Fibroblast of villous mesenchyme (primary cell): ENCODE measurements around the gene TEDDM1. TPM values are rescaled to one million over a fixed set of nuclear protein-coding genes. Genes with fewer than 3 reads are reported as not detected.
"Not testable (repeated sequence)": the region's sequence is repeated elsewhere in the genome, so short reads cannot be mapped to it uniquely, and the experiment has no call there.

Experiments used
- DNase-seq: peaks from one replicate; pipeline ENCODE4 v3.0.0-alpha.2; 2010; ENCODE audit warnings: low read depth
- H3K4me3 ChIP-seq: 2 replicates; pipeline ENCODE4 v1.5.1; 2011; ENCODE audit warnings: low read depth, mild to moderate bottlenecking, low read length
- total RNA-seq: library from RNA; depleted of rRNA; stranded (reverse); fragments of >200 nt; gene quantifications from 2 replicates; pipeline ENCODE4 v1.2.3, GENCODE V29; 2012
- TF ChIP-seq, protein P1 (sequence below): IDR thresholded peaks from 2 replicates; pipeline ENCODE4 v1.5.1; 2012; ENCODE audit warnings: low read depth, mild to moderate bottlenecking, low read length; ENCODE audit not compliant: insufficient read depth

TEDDM1 gene
- total RNA-seq, 1 donor: not detected

DNA sequence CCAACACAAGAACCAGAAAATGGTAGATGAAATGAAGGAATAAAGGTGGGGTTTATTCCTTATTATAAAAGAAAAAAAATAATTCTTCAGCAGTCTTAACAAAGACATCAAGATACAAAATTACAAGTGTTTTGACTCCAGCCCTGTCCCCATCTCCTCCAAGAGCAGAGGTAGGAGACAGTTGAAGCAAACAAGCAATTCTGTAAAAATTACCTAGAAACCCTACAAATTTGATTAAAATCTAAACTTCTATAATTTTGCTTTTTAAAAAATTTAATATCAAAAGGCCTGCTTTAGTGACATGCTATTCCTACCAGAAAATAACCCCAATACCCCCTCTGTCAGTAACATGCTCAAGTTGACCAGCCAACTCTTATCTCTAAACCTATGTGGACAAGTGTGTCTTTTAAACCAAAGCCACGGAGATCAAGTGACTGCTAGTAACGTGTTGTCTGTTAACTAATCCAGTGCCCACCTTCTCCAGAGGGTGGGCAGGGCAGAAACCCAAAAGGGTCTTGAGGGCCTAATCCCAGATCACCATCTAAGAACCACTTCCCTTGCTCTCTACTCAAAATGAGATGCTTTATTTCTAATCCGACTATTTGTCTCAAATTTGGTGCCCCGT lies 17.3 kb downstream of the TEDDM1 start:
- DNase-seq: no peak
- H3K4me3 ChIP-seq: no peak overlapping the region
- TF ChIP-seq, protein P1, sequence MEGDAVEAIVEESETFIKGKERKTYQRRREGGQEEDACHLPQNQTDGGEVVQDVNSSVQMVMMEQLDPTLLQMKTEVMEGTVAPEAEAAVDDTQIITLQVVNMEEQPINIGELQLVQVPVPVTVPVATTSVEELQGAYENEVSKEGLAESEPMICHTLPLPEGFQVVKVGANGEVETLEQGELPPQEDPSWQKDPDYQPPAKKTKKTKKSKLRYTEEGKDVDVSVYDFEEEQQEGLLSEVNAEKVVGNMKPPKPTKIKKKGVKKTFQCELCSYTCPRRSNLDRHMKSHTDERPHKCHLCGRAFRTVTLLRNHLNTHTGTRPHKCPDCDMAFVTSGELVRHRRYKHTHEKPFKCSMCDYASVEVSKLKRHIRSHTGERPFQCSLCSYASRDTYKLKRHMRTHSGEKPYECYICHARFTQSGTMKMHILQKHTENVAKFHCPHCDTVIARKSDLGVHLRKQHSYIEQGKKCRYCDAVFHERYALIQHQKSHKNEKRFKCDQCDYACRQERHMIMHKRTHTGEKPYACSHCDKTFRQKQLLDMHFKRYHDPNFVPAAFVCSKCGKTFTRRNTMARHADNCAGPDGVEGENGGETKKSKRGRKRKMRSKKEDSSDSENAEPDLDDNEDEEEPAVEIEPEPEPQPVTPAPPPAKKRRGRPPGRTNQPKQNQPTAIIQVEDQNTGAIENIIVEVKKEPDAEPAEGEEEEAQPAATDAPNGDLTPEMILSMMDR: no peak

DNA sequence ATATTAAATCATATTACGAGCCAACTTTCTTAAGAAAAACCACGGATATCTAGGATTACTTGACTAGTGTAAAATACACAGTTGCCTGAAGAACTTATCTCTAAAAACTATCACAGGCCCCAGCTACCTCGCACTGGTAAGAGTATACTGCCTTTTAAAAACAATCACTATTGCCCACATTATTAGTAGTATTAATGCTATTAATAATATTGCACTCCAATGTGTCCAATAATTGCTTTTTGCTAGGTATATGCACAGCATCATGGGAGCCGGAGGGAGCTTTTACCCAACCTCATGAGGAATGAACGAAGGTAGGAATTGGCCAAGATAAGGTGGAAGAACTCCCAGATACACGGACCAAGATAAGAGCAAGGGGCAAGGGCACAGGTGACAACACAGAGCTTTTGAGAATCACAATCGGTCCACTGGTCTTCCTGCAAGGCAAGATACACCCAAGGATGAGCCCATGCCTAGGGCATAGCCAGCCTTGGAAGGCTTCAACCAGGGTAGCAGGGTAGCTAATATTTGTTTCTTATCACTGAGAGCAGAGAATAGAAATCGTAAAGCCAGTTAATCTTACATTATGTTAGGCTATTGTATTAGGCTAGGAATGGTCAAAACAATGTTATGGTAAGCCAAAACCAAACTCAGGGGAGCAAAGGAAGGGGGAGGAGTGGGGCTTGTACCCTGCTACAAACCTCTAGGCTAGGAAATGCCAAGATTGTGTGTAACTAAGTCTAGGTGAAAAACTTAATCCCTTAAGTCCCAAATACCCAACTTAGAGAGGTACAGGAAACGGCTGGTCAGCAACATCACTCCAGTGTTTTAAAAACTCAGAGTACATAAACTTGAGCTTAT lies 18.3 kb downstream of the TEDDM1 start:
- DNase-seq: no peak
- no peak overlapping the region for H3K4me3 ChIP-seq
- TF ChIP-seq, protein P1: no peak

DNA sequence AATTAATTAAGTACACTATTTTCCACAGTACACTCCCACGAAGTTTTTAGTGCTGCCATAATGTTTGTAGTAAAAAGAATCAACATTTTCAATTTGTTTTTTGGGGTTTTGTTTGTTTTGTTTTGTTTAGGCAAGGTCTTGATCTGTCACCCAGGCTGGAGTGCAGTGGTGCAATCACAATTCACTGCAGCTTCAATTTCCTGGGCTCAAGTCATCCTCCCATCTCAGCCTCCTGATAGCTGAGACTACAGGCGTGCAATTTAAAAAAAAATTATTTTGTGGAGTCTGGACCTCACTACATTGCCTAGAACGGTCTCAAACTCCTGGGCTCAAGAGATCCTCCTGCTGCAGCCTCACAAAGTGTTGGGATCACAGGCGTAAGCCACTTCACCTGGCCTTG lies 20.3 kb downstream of the TEDDM1 start:
- H3K4me3 ChIP-seq: no peak overlapping the region
- DNase-seq: no peak
- TF ChIP-seq, protein P1: no peak

DNA sequence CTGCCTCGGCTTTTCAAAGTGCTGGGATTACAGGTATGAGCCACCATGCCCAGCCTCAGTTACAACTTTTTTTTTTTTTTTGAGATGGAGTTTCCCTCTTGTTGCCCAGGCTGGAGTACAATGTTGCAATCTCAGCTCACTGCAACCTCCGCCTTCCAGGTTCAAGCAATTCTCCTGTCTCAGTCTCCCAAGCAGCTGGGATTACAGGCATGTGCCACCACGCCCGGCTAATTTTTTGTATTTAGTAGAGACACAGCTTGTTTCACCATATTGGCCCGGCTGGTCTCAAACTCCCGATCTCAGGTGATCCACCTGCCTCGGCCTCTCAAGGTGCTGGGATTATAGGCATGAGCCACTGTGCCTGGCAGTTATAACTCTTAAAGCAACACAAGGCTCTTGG lies 20.7 kb downstream of the TEDDM1 start:
- not testable (repeated sequence) for DNase-seq

DNA sequence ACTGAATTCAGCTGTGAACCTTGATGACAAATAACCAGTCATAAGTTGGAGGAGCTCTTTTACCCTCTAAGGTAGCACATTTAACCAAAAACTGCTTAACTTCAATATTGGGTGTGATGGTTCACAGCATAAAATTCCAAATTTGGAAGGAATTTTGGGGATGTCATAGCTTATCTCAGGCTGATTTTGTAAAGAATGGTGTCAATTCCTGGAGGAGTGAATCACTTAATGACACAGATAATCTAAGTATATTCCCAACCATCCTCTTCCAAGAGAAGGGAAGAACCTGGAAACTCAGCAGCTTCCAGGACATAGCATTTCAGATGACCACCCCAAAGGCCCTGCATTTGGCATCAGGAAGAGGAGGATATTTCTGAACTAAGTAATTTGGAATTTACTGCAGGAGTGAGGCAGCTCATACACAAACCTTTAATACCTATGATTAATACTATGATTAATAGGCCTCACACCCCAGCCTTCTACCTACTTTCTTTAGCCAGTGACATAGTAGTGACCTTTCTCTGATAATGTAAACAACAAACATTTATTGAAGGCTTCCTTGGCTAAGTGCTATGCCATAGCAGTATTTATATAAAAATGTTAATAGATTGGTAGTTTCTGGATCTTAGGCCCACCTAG lies 23.4 kb downstream of the TEDDM1 start:
- TF ChIP-seq, protein P1: no peak
- no peak for DNase-seq
- no peak overlapping the region for H3K4me3 ChIP-seq

More for the DNA sequence above, 20.7 kb downstream of the TEDDM1 start:
- not testable (repeated sequence) for H3K4me3 ChIP-seq

DNA sequence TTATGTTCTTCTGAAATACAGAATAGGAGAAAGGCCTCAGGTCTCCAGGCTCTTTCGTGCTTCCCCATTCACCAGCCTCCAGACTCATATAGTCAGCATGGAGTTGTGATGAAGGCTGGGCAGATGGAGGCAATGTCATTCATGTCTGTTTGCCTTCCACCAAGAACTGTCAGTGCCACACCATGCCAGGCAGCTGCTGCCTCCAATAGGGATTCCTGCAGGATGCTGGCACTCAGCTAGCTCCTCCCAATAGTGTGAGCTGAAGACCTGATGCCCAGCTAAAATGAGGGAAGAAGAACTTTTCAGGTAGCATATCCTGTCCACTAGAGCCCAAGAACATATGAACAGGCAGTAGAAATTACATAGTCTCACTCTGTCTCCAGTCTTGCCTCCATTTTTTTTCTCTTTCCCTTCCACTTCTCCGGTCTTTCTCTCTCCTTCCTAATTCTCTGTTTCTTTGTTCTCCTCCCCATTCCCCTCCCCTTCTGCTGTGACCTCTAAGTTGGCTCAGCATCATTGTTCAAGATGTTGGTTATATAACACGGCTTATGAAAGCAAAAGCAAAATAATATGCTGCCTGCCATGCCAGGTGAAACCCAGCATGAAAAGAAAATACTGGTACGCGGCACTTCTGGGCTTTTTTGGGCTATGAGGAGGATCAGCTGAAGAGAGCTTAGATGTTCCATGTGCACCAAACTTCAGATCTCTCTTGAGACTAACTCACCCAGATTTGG lies 26.2 kb downstream of the TEDDM1 start:
- no peak for DNase-seq
- no peak overlapping the region for H3K4me3 ChIP-seq
- TF ChIP-seq, protein P1: no peak

DNA sequence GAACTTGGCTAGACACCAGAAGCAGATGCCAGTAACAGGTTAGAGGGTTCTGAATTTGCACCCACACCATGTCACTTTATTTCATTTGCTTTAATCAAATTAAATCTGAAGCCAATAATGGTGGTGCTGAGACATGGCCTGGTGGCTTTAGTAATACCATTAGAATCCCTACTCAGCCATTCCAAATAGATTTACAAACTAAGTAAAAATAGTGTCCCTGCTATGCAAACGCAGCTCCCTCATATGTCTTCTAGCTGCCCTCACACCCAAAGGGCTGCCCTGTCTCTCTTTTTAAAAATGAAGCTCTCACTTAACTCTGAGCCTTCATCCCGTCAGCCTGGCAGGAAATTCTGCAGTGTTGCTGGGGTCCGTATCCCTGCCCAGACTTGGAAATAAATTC lies 29.9 kb downstream of the TEDDM1 start:
- TF ChIP-seq, protein P1: no peak
- no peak for DNase-seq
- H3K4me3 ChIP-seq: no peak overlapping the region
